ENCODE measurements around the gene UNC13A. TPM values are rescaled to one million over a fixed set of nuclear protein-coding genes. Genes with fewer than 3 reads are reported as not detected.

Gene UNC13A
- total RNA-seq, 1 experiment from 2014 or later, result under 0.01 TPM

GRCh38 chr19:17642656-17643055 is 45.5 kb downstream of the UNC13A start:
- Histone ChIP-seq H3K9ac (ENCODE audit: low read length) (no peak overlapping the region), H3K27me3 (ENCODE audit: low read length) (no peaks in the 10 kb centered on the region), H3K27ac (ENCODE audit: low read length) (no peak overlapping the region), H3K9me3 (ENCODE audit: low read length) (no peaks in the 10 kb centered on the region), H3K4me1 (ENCODE audit: low read length) (no peaks in the 10 kb centered on the region), H4K20me1 (ENCODE audit: insufficient read depth, low read depth, low read length) (no peaks in the 10 kb centered on the region), H3K36me3 (ENCODE audit: insufficient read depth, low read length) (no peaks in the 10 kb centered on the region), H3K4me2 (ENCODE audit: low read depth, low read length, poor library complexity, severe bottlenecking) (no peak overlapping the region), H3K4me3 (ENCODE audit: low read length) (no peak overlapping the region), H2AFZ (ENCODE audit: low read length) (no peak overlapping the region), H3K79me2 (ENCODE audit: low read length) (no peaks in the 10 kb centered on the region), H3K9me2 (replicated peaks; ENCODE audit: insufficient read depth, low read length) (no peaks in the 10 kb centered on the region)
- no peak for DNase-seq

DNA sequence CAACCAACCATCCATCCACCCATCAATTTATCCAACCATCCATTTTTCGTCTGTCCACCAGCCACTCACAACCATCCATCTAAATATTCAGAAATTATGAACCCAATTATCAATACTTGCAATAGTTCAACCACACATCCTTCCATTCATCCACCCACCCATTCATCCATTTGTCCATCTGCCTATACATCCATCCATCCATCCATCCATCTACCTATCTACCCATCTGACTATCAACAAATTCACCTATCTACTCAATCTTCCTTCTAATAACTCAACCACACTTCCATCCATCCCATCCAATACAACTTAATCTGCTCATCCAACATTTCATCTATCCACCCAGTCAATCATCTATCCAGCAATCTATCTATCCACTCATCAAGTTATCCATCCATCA is 46.3 kb downstream of the UNC13A start:
- H3K27ac ChIP-seq (ENCODE audit: low read length), result no peak overlapping the region
- no peak for DNase-seq
- H3K4me3 ChIP-seq (ENCODE audit: low read length), result no peak overlapping the region
- no peaks in the 10 kb centered on the region for H3K9me2 ChIP-seq (replicated peaks; ENCODE audit: insufficient read depth, low read length)
- H4K20me1 ChIP-seq (ENCODE audit: insufficient read depth, low read depth, low read length), result no peaks in the 10 kb centered on the region
- H3K36me3 ChIP-seq (ENCODE audit: insufficient read depth, low read length), result no peaks in the 10 kb centered on the region
- H3K27me3 ChIP-seq (ENCODE audit: low read length), result no peaks in the 10 kb centered on the region
- H3K9me3 ChIP-seq (ENCODE audit: low read length), result no peaks in the 10 kb centered on the region
- H3K4me2 ChIP-seq (ENCODE audit: low read depth, low read length, poor library complexity, severe bottlenecking), result no peak overlapping the region
- no peak overlapping the region for H3K9ac ChIP-seq (ENCODE audit: low read length)
- H3K79me2 ChIP-seq (ENCODE audit: low read length), result no peaks in the 10 kb centered on the region
- no peaks in the 10 kb centered on the region for H3K4me1 ChIP-seq (ENCODE audit: low read length)
- no peak overlapping the region for H2AFZ ChIP-seq (ENCODE audit: low read length)

DNA sequence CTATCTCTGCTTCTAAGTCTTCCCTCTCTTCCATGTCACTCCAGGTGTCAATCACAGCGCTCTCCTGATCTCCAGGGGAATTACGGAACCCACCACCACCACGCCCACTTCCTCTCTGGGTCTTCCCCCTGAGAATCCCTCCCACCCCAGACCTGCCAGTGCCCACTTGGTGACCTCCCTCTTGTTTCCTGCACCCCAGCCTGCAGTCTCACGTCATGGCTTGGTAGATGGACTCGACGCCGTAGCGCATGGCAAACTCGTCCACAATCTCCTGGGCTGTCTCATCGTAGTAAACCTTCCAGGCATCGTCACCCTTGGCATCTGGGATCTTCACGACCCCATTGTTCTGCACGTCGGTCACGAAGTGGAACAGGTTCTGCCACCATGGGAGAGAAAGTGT is 47.0 kb downstream of the UNC13A start:
- Histone ChIP-seq H4K20me1 (ENCODE audit: insufficient read depth, low read depth, low read length) (no peaks in the 10 kb centered on the region), H3K36me3 (ENCODE audit: insufficient read depth, low read length) (no peaks in the 10 kb centered on the region), H3K9me3 (ENCODE audit: low read length) (no peaks in the 10 kb centered on the region), H3K9ac (ENCODE audit: low read length) (no peak overlapping the region), H3K79me2 (ENCODE audit: low read length) (no peaks in the 10 kb centered on the region), H3K4me2 (ENCODE audit: low read depth, low read length, poor library complexity, severe bottlenecking) (no peak overlapping the region), H3K9me2 (replicated peaks; ENCODE audit: insufficient read depth, low read length) (no peaks in the 10 kb centered on the region), H2AFZ (ENCODE audit: low read length) (no peak overlapping the region), H3K4me1 (ENCODE audit: low read length) (peaks cover 5% of the 10 kb centered on the region), H3K27ac (ENCODE audit: low read length) (no peak overlapping the region), H3K27me3 (ENCODE audit: low read length) (no peaks in the 10 kb centered on the region), H3K4me3 (ENCODE audit: low read length) (no peak overlapping the region)
- DNase-seq, result no peak

DNA sequence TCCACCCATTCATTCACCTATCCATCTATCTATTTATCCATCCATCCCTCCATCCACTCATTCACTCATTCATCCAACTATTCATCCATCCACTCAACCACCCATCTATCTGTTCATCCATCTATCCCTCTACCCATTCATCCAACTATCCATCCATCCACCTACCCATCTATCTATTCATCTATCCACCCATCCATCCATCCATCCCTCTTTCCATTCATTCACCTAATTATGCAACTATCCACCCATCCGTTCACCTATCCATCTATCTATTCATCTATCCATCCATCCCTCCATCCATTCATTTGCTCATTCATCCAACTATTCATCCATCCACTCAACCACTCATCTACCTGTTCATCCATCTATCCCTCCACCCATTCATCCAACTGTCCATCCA is 54.5 kb downstream of the UNC13A start:
- no peak overlapping the region for H3K27ac ChIP-seq (ENCODE audit: low read length)
- no peak overlapping the region for H2AFZ ChIP-seq (ENCODE audit: low read length)
- H3K36me3 ChIP-seq (ENCODE audit: insufficient read depth, low read length), result no peaks in the 10 kb centered on the region

GRCh38 chr19:17632577-17632976 is 55.6 kb downstream of the UNC13A start:
- H3K27me3 ChIP-seq (ENCODE audit: low read length), result no peaks in the 10 kb centered on the region
- no peak overlapping the region for H3K9ac ChIP-seq (ENCODE audit: low read length)
- H3K36me3 ChIP-seq (ENCODE audit: insufficient read depth, low read length), result no peaks in the 10 kb centered on the region
- H3K27ac ChIP-seq (ENCODE audit: low read length), result no peak overlapping the region
- peaks cover 10% of the 10 kb centered on the region for H3K4me1 ChIP-seq (ENCODE audit: low read length)
- no peak for DNase-seq
- H4K20me1 ChIP-seq (ENCODE audit: insufficient read depth, low read depth, low read length), result no peaks in the 10 kb centered on the region
- no peak overlapping the region for H3K4me2 ChIP-seq (ENCODE audit: low read depth, low read length, poor library complexity, severe bottlenecking)
- H3K79me2 ChIP-seq (ENCODE audit: low read length), result no peaks in the 10 kb centered on the region
- H3K4me3 ChIP-seq (ENCODE audit: low read length), result no peak overlapping the region
- H3K9me3 ChIP-seq (ENCODE audit: low read length), result no peaks in the 10 kb centered on the region
- no peaks in the 10 kb centered on the region for H3K9me2 ChIP-seq (replicated peaks; ENCODE audit: insufficient read depth, low read length)
- no peak overlapping the region for H2AFZ ChIP-seq (ENCODE audit: low read length)

More for the DNA sequence above, 54.5 kb downstream of the UNC13A start:
- no peaks in the 10 kb centered on the region for H3K9me3 ChIP-seq (ENCODE audit: low read length)
- H3K27me3 ChIP-seq (ENCODE audit: low read length), result no peaks in the 10 kb centered on the region
- H3K9me2 ChIP-seq (replicated peaks; ENCODE audit: insufficient read depth, low read length), result no peaks in the 10 kb centered on the region
- H3K4me1 ChIP-seq (ENCODE audit: low read length), result peaks cover 10% of the 10 kb centered on the region
- no peaks in the 10 kb centered on the region for H4K20me1 ChIP-seq (ENCODE audit: insufficient read depth, low read depth, low read length)
- no peak overlapping the region for H3K4me3 ChIP-seq (ENCODE audit: low read length)
- H3K79me2 ChIP-seq (ENCODE audit: low read length), result no peaks in the 10 kb centered on the region
- no peak overlapping the region for H3K9ac ChIP-seq (ENCODE audit: low read length)
- H3K4me2 ChIP-seq (ENCODE audit: low read depth, low read length, poor library complexity, severe bottlenecking), result no peak overlapping the region
- no peak for DNase-seq

GRCh38 chr19:17629760-17630159 is 58.4 kb downstream of the UNC13A start:
- no peak overlapping the region for H2AFZ ChIP-seq (ENCODE audit: low read length)
- DNase-seq, result no peak
- no peak overlapping the region for H3K9ac ChIP-seq (ENCODE audit: low read length)
- H3K27me3 ChIP-seq (ENCODE audit: low read length), result no peaks in the 10 kb centered on the region
- no peaks in the 10 kb centered on the region for H3K79me2 ChIP-seq (ENCODE audit: low read length)
- H3K27ac ChIP-seq (ENCODE audit: low read length), result no peak overlapping the region
- H4K20me1 ChIP-seq (ENCODE audit: insufficient read depth, low read depth, low read length), result no peaks in the 10 kb centered on the region
- H3K4me1 ChIP-seq (ENCODE audit: low read length), result no peaks in the 10 kb centered on the region
- no peaks in the 10 kb centered on the region for H3K9me3 ChIP-seq (ENCODE audit: low read length)
- H3K4me2 ChIP-seq (ENCODE audit: low read depth, low read length, poor library complexity, severe bottlenecking), result no peak overlapping the region
- no peaks in the 10 kb centered on the region for H3K36me3 ChIP-seq (ENCODE audit: insufficient read depth, low read length)
- H3K4me3 ChIP-seq (ENCODE audit: low read length), result no peak overlapping the region
- H3K9me2 ChIP-seq (replicated peaks; ENCODE audit: insufficient read depth, low read length), result no peaks in the 10 kb centered on the region

DNA sequence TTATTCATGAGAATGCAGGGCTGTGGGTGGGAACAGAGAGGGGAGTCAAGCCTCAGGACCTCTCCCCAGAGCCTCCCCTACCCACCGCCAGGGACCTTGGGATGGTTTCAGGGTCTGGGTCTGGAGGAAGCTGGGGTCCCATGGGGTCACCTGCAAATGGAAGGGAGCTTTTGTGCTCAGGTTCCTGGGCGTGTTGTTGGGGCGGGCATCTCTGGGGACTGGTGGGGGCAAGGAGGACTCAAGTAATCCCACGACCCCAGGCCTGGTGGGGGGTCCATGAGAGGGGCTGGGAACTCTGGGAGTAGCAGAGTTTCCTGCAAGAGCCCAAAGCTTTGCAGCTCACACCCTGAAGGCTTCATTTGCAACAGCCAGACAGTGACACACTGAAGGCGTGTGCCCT is 60.2 kb downstream of the UNC13A start:
- no peak for DNase-seq
- no peaks in the 10 kb centered on the region for H3K9me3 ChIP-seq (ENCODE audit: low read length)
- H3K36me3 ChIP-seq (ENCODE audit: insufficient read depth, low read length), result no peaks in the 10 kb centered on the region
- no peaks in the 10 kb centered on the region for H3K79me2 ChIP-seq (ENCODE audit: low read length)
- H3K4me3 ChIP-seq (ENCODE audit: low read length), result no peak overlapping the region
- no peak overlapping the region for H3K9ac ChIP-seq (ENCODE audit: low read length)
- no peak overlapping the region for H2AFZ ChIP-seq (ENCODE audit: low read length)
- H4K20me1 ChIP-seq (ENCODE audit: insufficient read depth, low read depth, low read length), result no peaks in the 10 kb centered on the region
- no peaks in the 10 kb centered on the region for H3K4me1 ChIP-seq (ENCODE audit: low read length)
- no peaks in the 10 kb centered on the region for H3K9me2 ChIP-seq (replicated peaks; ENCODE audit: insufficient read depth, low read length)
- H3K4me2 ChIP-seq (ENCODE audit: low read depth, low read length, poor library complexity, severe bottlenecking), result no peak overlapping the region
- H3K27me3 ChIP-seq (ENCODE audit: low read length), result no peaks in the 10 kb centered on the region
- no peak overlapping the region for H3K27ac ChIP-seq (ENCODE audit: low read length)

DNA sequence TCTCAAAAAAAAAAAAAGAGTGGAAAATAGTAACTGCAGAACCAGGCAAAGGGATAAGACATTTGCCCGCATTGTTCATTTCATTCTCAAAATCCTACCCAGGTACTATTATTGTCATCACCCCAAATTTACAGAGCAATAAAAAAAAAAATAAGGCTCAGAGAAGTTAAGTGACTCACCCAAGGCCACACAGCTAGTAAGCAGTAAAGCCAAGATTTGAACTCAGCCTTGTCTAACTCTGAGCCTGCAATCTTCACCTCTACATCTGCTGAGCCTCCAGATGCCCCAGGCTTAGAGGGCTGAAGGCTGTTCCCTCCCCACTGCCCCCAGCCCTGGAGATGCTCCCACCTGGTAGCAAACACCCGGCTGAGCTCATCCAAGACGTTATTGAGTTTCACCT is 61.0 kb downstream of the UNC13A start:
- no peaks in the 10 kb centered on the region for H3K27me3 ChIP-seq (ENCODE audit: low read length)
- H3K9ac ChIP-seq (ENCODE audit: low read length), result no peak overlapping the region
- no peak overlapping the region for H3K4me2 ChIP-seq (ENCODE audit: low read depth, low read length, poor library complexity, severe bottlenecking)
- H4K20me1 ChIP-seq (ENCODE audit: insufficient read depth, low read depth, low read length), result no peaks in the 10 kb centered on the region
- DNase-seq, result no peak
- H3K27ac ChIP-seq (ENCODE audit: low read length), result no peak overlapping the region
- no peak overlapping the region for H3K4me3 ChIP-seq (ENCODE audit: low read length)
- H3K9me2 ChIP-seq (replicated peaks; ENCODE audit: insufficient read depth, low read length), result no peaks in the 10 kb centered on the region
- no peaks in the 10 kb centered on the region for H3K9me3 ChIP-seq (ENCODE audit: low read length)
- no peak overlapping the region for H2AFZ ChIP-seq (ENCODE audit: low read length)
- H3K4me1 ChIP-seq (ENCODE audit: low read length), result no peaks in the 10 kb centered on the region
- H3K79me2 ChIP-seq (ENCODE audit: low read length), result no peaks in the 10 kb centered on the region
- H3K36me3 ChIP-seq (ENCODE audit: insufficient read depth, low read length), result no peaks in the 10 kb centered on the region

- Histone ChIP-seq H3K4me2 (ENCODE audit: low read depth, low read length, poor library complexity, severe bottlenecking) (no peak overlapping the region), H3K4me1 (ENCODE audit: low read length) (no peaks in the 10 kb centered on the region), H3K79me2 (ENCODE audit: low read length) (no peaks in the 10 kb centered on the region), H3K27ac (ENCODE audit: low read length) (no peak overlapping the region), H3K9me2 (replicated peaks; ENCODE audit: insufficient read depth, low read length) (no peaks in the 10 kb centered on the region), H3K4me3 (ENCODE audit: low read length) (no peak overlapping the region), H2AFZ (ENCODE audit: low read length) (no peak overlapping the region), H3K9me3 (ENCODE audit: low read length) (no peaks in the 10 kb centered on the region), H3K9ac (ENCODE audit: low read length) (no peak overlapping the region), H4K20me1 (ENCODE audit: insufficient read depth, low read depth, low read length) (no peaks in the 10 kb centered on the region), H3K27me3 (ENCODE audit: low read length) (no peaks in the 10 kb centered on the region), H3K36me3 (ENCODE audit: insufficient read depth, low read length) (no peaks in the 10 kb centered on the region)
- no peak for DNase-seq
Measured at GRCh38 chr19:17626456-17627015, 61.6 kb downstream of the UNC13A start.
